ENCODE results near the gene RUVBL1.
A peak's percentile ranks its signal among the peaks of the same experiment; 100 is the strongest.

RUVBL1 gene

GRCh38 chr3:128113817-128114794, 9.5 kb downstream of the RUVBL1 start:
- Mint-ChIP-seq H3K27me3 (no peaks in the 10 kb centered on the region), H3K4me3 (no peak overlapping the region), H3K4me1 (ENCODE audit: low read depth) (peaks cover 13% of the 10 kb centered on the region), H3K36me3 (ENCODE audit: low read depth) (peaks cover 43% of the 10 kb centered on the region), H3K9me3 (no peaks in the 10 kb centered on the region), H3K27ac (no peak overlapping the region)
- intact Hi-C loops (cut with micrococcal nuclease) = no loop called here

DNA sequence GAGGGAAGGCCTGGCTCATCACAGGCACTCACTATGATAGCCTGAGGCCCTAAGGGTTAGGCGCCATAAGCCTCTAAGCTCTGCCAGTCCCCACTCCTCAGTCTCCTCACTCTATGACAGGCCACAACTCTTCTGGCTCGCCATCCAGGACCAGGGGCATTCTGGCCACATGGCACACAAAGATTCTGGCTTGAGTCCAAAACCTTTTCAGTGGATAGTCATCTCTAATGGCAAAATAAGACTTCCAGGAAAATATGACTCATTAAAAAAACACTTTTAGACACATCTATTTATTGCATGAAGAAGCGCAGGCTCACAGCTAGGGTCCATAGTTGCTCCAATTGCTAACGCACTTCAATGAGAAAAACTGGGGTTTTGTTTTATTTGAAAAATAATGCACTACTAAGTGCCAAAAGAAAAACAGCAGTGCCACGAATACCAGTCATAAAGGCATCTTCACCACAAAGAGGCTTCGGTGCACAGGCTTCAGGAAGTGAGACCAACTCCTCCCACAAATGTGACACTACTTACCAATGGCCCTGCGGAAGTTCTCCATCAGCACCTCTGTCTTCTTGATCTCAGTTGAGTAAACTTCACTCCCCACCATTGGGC, 11.1 kb downstream of the RUVBL1 start:
- intact Hi-C loops (cut with micrococcal nuclease) = no loop called here
- Mint-ChIP-seq H3K27ac (peak overlapping the region; percentile 72), H3K27me3 (no peaks in the 10 kb centered on the region), H3K36me3 (ENCODE audit: low read depth) (peaks cover 37% of the 10 kb centered on the region), H3K9me3 (no peaks in the 10 kb centered on the region), H3K4me1 (ENCODE audit: low read depth) (peaks cover 13% of the 10 kb centered on the region), H3K4me3 (no peak overlapping the region)

DNA sequence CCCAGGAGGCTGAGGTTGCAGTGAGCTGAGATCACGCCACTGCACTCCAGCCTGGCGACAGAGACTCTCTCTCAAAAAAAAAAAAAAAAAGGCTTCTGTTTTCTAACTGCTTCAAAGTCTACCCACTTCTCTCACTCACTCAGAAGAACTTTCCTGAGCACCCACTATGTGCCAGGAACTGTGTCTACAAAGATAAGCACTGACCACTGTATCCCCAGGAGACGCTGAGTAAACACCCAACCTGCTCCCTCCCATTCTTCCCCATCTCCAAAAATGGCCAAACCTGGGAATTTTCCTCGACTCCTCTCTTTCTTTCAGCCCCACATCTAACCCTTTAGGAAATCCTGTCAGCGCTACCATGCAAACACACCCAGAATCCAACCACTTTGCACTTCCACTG, 12.5 kb downstream of the RUVBL1 start:
- H3K27me3 Mint-ChIP-seq = no peaks in the 10 kb centered on the region
- H3K4me3 Mint-ChIP-seq = no peak overlapping the region
- peaks cover 28% of the 10 kb centered on the region for H3K36me3 Mint-ChIP-seq (ENCODE audit: low read depth)
- H3K27ac Mint-ChIP-seq = no peak overlapping the region
- H3K9me3 Mint-ChIP-seq = no peaks in the 10 kb centered on the region
- intact Hi-C loops (cut with micrococcal nuclease) = no loop called here
- H3K4me1 Mint-ChIP-seq (ENCODE audit: low read depth) = peaks cover 18% of the 10 kb centered on the region

- Mint-ChIP-seq H3K4me3 (no peak overlapping the region), H3K9me3 (no peaks in the 10 kb centered on the region), H3K27ac (no peak overlapping the region), H3K4me1 (ENCODE audit: low read depth) (peaks cover 13% of the 10 kb centered on the region), H3K27me3 (no peaks in the 10 kb centered on the region), H3K36me3 (ENCODE audit: low read depth) (peaks cover 39% of the 10 kb centered on the region)
- intact Hi-C loops (cut with micrococcal nuclease) = no loop called here
These were observed 15.8 kb downstream of the RUVBL1 start for GRCh38 chr3:128107834-128108233.

- H3K36me3 Mint-ChIP-seq (ENCODE audit: low read depth) = peaks cover 68% of the 10 kb centered on the region
- H3K4me1 Mint-ChIP-seq (ENCODE audit: low read depth) = peaks cover 5% of the 10 kb centered on the region
- intact Hi-C loops (cut with micrococcal nuclease) = no loop called here
- H3K4me3 Mint-ChIP-seq = no peak overlapping the region
- no peak overlapping the region for H3K27ac Mint-ChIP-seq
- H3K9me3 Mint-ChIP-seq = no peaks in the 10 kb centered on the region
- no peaks in the 10 kb centered on the region for H3K27me3 Mint-ChIP-seq
These were observed 20.4 kb downstream of the RUVBL1 start for GRCh38 chr3:128103136-128103676.

- Mint-ChIP-seq H3K4me3 (no peak overlapping the region), H3K36me3 (ENCODE audit: low read depth) (peaks cover 93% of the 10 kb centered on the region), H3K27ac (no peak overlapping the region), H3K9me3 (no peaks in the 10 kb centered on the region), H3K4me1 (ENCODE audit: low read depth) (no peaks in the 10 kb centered on the region), H3K27me3 (no peaks in the 10 kb centered on the region)
- intact Hi-C loops (cut with micrococcal nuclease) = no loop called here
These were observed 23.0 kb downstream of the RUVBL1 start for GRCh38 chr3:128100638-128101037.

DNA sequence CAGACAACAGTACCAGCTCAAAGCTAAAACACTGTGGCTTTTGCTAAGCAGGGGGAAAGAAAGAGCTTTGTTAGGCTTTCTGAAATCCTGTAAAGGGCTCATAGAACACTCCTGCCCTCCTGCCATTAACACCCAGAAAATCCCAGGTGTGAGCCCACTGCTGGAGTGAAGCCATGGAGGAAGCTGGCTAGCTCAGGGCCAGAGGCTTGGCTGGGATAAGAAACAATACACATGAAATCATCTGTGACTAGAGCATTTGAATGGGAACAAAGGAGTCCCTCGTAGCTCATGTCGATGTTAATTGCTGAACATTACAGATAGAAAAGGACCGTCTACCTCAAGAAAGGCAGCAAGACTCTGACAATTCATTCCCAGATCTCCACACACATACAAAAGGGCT, 23.5 kb downstream of the RUVBL1 start:
- Mint-ChIP-seq H3K36me3 (ENCODE audit: low read depth) (peaks cover 97% of the 10 kb centered on the region), H3K27me3 (no peaks in the 10 kb centered on the region), H3K9me3 (no peaks in the 10 kb centered on the region), H3K27ac (no peak overlapping the region), H3K4me3 (no peak overlapping the region), H3K4me1 (ENCODE audit: low read depth) (no peaks in the 10 kb centered on the region)
- intact Hi-C loops (cut with micrococcal nuclease) = no loop called here

DNA sequence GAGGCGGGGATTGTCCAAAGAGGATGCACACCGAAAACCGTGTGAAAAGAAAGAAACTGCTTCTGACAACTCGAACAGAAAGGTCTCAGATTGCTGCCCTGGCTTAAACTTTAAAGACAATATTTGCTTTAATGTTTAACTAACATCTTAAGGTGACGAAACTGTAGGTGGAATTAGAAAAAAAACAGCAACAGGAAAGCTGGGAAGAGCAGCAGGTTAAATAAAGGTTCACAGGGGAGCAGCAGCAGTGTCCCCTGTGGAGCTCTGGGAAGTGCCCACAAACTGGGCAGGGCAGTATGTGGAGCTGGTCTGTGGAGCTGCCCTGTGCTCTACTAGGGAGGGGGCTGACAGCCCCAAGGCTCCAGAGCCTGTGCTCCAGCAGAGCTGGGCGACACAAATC, 25.4 kb downstream of the RUVBL1 start:
- no peak overlapping the region for H3K27ac Mint-ChIP-seq
- H3K27me3 Mint-ChIP-seq = no peaks in the 10 kb centered on the region
- no peaks in the 10 kb centered on the region for H3K9me3 Mint-ChIP-seq
- no peak overlapping the region for H3K4me3 Mint-ChIP-seq
- H3K36me3 Mint-ChIP-seq (ENCODE audit: low read depth) = peaks cover 98% of the 10 kb centered on the region
- intact Hi-C loops (cut with micrococcal nuclease) = loop anchor here (10.0 kb wide), 2 partner anchors 227 to 507 kb away; no protein-coding TSS in a partner anchor
- no peaks in the 10 kb centered on the region for H3K4me1 Mint-ChIP-seq (ENCODE audit: low read depth)

DNA sequence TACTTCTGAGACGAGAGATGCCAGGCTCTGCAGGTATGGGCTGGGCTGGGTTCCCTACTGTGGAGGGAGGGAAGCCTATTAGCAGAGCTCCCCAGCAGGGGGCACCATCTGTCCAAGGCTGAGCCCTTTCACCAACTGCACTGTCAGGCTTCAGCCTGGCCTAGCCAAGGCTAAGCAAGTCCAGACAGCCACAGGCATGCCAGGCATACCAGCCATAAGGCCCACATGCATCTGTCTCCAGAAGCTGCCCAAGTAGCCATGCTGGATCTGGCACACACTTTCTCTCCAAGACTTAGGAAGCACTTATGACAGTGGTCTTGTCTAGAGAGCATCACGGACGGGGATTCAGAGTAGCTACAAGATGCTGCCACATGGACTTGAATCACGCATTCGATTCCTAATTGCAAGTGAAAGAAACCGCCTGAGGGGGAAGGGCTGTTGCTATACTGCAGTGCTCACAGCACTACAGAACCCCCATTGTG, 28.3 kb downstream of the RUVBL1 start:
- no peaks in the 10 kb centered on the region for H3K4me1 Mint-ChIP-seq (ENCODE audit: low read depth)
- intact Hi-C loops (cut with micrococcal nuclease) = loop anchor here (1.0 to 10.0 kb wide), 3 partner anchors 38 to 510 kb away; no protein-coding TSS in a partner anchor
- no peaks in the 10 kb centered on the region for H3K9me3 Mint-ChIP-seq
- H3K4me3 Mint-ChIP-seq = no peak overlapping the region
- H3K27me3 Mint-ChIP-seq = no peaks in the 10 kb centered on the region
- no peak overlapping the region for H3K27ac Mint-ChIP-seq
- H3K36me3 Mint-ChIP-seq (ENCODE audit: low read depth) = peaks cover 79% of the 10 kb centered on the region

DNA sequence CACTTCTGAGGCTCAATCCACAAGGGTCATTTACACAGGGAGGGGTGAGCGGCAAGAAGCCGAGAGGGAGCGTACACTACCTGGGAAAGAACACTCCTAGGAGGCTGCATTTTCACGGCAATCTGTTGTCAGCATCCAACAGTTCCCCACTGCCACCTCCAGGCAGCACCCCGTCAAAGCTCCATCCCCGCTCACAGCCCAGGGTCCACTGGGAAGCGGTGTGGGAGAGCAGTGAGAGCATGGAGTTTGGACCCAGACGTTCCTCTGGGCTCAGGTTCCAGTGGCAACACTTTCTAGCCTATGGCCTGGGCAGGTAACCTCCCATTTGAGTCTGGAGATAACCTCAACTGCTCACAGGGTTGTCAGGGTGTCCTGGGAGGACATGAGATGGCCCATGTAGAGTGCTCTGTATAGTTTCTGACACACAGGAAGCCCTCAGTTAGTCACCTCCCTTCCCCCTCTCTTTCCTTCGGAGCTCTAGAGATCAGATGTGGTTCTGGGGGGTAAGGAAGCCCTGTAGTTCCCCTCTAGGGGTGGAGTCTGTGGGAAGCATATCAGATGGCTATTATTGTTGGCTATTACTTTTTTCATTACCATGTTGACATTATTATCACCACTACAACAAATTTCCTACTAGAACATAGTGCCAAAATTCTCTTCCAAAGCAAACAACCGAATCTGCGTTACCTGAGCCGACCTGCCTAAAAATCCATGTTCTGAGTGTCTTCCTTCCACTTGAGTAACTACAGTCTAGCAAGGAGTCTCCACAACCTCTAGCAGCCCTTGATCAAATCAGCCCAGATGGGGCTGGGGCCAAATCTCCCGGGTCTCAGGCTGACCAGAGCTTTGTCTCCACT, 29.1 kb downstream of the RUVBL1 start:
- Mint-ChIP-seq H3K4me1 (ENCODE audit: low read depth) (no peaks in the 10 kb centered on the region), H3K9me3 (no peaks in the 10 kb centered on the region), H3K4me3 (no peak overlapping the region), H3K27me3 (no peaks in the 10 kb centered on the region), H3K36me3 (ENCODE audit: low read depth) (peaks cover 72% of the 10 kb centered on the region), H3K27ac (no peak overlapping the region)
- intact Hi-C loops (cut with micrococcal nuclease) = loop anchor here (1.0 to 10.0 kb wide), 3 partner anchors 39 to 510 kb away; no protein-coding TSS in a partner anchor

GRCh38 chr3:128091586-128091985, 32.0 kb downstream of the RUVBL1 start:
- Mint-ChIP-seq H3K27ac (no peak overlapping the region), H3K4me1 (ENCODE audit: low read depth) (no peaks in the 10 kb centered on the region), H3K27me3 (no peaks in the 10 kb centered on the region), H3K9me3 (no peaks in the 10 kb centered on the region), H3K36me3 (ENCODE audit: low read depth) (peaks cover 54% of the 10 kb centered on the region), H3K4me3 (no peak overlapping the region)
- intact Hi-C loops (cut with micrococcal nuclease) = loop anchor here (10.0 kb wide), 2 partner anchors 233 to 513 kb away; no protein-coding TSS in a partner anchor

DNA sequence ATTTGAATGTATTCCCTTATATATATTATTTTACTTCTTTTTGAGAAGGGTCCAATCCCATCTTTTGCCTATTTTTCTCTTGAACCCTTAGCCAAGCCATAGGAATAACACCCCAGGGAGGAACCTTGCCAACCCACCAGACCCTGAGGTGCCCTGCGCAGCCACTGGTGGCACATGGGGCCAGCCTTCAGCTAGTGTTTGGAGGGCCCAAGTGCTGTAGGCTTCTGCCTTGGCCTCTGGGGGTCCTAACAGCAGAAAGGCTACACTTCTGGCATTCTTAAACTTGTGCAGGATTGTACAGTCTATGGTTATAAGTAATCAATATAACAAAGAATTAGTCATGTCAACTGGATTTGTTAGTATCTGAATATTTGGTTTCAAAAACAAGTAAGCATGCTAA, 34.5 kb downstream of the RUVBL1 start:
- Mint-ChIP-seq H3K27ac (no peak overlapping the region), H3K36me3 (ENCODE audit: low read depth) (peaks cover 55% of the 10 kb centered on the region), H3K27me3 (no peaks in the 10 kb centered on the region), H3K4me3 (no peak overlapping the region), H3K4me1 (ENCODE audit: low read depth) (no peaks in the 10 kb centered on the region), H3K9me3 (no peaks in the 10 kb centered on the region)
- intact Hi-C loops (cut with micrococcal nuclease) = no loop called here

DNA sequence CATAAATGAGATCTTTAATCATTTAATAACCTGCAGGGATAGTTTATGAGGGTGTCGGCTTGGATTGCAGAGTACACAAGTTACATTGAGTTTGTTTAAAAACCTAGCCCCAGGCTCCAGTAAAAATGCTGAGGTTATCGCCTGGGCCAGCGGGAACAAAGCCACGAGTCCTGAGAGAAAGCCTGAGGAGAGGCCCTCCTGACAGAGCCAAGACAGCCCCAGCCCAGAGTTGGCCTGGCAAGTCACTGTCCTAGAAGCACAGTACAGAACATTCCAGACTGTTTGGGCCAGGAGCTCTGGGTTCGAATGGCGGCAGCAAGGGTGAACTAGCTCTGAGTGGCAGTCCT, 39.0 kb downstream of the RUVBL1 start:
- H3K4me1 Mint-ChIP-seq (ENCODE audit: low read depth) = peaks cover 7% of the 10 kb centered on the region
- no peak overlapping the region for H3K4me3 Mint-ChIP-seq
- no peaks in the 10 kb centered on the region for H3K27me3 Mint-ChIP-seq
- H3K27ac Mint-ChIP-seq = no peak overlapping the region
- no peaks in the 10 kb centered on the region for H3K9me3 Mint-ChIP-seq
- intact Hi-C loops (cut with micrococcal nuclease) = no loop called here
- H3K36me3 Mint-ChIP-seq (ENCODE audit: low read depth) = peaks cover 75% of the 10 kb centered on the region

Data from dendritic cell treated with granulocyte-macrophage colony-stimulating factor and Interleukin-4, amounts not matched to agents 40 ng/mL and 50 ng/mL, for 4 days (primary cell).